GM19468 (cell line): ENCODE measurements around the gene PBRM1.

Source experiments
- ATAC-seq: cut with Tn5 transposase; IDR thresholded peaks from one replicate; pipeline ENCODE4 v1.9.1; 2021; ENCODE audit warnings: mild to moderate bottlenecking, moderate library complexity, moderate number of reproducible peaks; ENCODE audit not compliant: unreplicated experiment; ENCODE audit errors: extremely low read depth

Gene PBRM1

DNA sequence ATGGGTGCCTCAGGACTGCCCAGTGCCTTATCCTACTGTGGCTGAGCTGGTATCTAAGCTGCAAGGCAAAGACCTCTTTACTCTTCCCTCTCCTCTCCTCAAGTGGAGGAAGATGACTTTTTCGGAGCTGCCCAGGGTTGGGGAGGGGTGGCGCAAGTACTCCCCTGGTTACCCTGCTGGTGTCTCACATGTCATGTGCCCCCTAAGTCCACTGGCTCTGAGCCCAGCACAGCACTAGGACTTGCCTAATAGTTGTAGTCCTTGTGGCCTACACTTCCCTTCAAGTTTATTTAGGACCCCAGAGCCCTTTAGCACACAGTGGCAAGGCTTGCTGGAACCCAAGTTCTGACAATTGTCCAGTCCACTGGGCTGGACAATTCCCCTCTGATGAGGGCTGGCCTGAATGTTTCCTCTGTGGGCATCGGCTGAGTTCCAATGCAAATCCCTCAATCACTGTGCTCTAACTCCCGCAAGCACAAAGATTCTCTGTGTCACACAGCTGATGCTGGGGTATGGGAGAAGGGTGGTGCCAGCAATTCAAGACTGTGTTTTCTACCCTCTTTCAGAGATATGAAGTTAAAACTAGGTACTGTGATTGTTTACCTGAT lies 89.0 kb downstream of the PBRM1 start:
- ATAC-seq = no peak

DNA sequence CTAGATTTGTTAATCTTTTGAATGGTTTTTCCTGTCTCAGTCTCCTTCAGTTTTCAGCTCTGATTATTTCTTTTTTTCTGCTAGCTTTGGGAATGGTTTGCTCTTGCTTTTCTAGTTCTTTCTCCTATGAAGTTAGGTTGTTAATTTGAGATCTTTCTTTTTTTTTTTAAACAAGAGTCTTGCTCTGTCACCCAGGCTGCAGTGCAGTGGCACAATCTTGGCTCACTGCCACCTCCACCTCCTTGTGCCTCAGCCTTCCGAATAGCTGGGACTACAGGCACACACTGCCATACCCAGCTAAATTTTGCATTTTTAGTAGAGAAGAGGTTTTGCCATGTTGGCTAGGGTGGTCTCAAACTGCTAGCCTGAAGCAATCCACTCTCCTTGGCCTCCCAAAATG lies 92.6 kb downstream of the PBRM1 start:
- ATAC-seq = no peak

DNA sequence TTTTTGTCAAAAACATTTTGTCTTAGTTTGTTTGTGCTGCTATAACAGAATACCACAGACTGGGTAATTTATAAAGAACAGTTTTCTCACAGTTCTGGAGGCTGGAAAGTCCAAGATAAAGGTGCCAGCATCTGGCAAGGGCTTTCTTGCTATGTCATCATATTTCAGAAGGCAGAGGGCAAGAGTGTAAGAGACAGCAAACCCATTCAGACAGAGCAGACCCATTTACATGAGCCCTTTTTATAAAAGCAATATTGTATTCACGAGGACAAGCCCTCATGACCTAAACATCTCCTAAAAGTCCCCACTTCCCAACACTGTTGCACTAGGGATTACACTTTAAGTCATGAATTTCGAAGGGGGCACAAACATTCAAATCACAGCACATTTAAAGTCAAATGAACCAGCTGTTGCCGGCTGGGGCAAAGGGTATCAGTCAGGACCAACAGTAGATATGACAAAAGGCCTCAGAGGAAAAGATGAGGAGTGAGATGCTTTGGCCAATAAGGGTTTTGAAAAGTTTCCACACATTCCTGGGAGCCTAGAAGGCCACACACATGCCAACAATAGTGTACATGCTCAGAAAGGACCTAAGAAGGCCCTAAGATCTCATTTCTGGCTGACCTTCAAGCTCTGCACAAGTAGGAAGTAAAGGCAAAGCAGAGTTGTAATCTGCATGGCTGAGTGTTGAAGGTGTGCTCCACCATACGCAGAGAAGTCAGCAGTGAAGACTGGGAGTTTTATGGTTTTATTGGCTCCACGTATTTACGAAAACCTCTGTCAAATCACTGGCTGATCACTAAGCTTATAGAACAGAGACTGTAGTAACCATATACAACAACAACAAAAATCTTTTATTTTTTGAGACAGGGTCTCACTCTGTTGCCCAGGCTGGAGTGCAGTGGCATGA lies 111.4 kb downstream of the PBRM1 start:
- ATAC-seq = no peak

DNA sequence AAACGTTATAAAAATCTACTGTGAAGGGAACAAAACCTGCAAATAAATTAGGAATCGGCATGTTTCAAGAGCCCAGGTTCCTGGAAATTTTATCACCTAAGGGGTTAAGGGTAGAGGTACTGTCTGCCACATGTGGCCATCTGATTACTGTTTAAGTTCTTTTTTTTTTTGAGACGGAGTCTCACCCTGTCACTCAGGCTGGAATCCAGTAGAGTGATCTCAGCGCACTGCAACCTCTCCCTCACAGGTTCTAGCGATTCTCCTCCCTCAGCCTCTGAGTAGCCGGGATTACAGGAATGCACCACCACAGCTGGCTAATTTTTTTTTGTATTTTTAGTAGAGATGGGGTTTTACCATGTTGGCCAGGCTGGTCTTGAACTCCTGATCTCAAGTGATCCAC lies 113.5 kb downstream of the PBRM1 start:
- no peak for ATAC-seq

DNA sequence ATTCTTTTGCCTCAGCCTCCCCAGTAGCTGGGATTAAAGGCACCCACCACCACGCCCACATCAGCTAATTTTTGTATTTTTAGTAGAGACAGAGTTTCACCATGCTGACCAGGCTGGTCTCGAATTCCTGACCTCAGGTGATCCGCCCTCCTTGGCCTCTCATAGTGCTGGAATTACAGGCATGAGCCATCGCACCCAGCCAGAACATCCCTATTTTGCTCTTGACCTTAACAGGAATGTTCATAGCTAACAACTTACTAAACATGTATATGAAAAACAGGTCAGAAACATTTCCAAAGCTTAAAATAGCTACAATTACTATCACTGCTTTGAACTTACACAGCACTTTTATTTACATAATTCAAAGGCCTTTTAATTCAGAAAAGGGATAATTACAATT lies 115.6 kb downstream of the PBRM1 start:
- ATAC-seq = no peak

DNA sequence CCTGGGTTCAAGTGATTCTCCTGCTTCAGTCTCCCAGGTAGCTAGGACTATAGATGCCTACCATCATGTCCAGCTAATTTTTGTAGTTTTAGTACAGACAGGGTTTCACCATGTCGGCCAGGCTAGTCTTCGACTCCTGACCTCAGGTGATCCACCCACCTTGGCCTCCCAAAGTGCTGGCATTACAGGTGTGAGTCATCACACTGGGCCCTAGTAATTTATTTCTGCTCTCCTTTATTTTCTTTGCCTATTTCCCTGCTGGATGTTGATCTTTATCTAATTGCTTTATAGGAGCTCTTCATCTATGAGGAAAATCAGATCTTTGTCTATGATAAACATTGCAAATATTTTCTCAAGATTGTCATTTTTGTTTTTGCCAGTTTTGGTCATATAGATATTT lies 117.6 kb downstream of the PBRM1 start:
- ATAC-seq = no peak

DNA sequence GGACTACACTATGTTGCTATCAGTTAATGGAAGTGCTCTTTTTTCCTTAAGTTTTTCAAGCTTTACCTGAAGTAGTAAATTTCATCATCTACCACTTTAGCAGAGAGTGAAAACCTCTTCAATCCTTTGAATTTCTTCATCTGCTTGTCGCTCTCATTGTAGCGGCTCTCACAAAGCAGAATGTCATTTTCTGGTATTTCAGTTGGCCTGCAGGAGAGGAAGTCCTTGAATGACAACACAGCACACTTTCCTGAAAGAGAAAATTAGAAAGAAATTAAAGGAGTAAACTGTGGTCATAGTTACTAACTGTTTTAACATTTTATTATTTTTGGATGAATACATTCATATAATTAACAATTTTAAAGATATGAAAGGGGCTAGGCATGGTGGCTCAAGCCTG lies 121.7 kb downstream of the PBRM1 start:
- no peak for ATAC-seq

DNA sequence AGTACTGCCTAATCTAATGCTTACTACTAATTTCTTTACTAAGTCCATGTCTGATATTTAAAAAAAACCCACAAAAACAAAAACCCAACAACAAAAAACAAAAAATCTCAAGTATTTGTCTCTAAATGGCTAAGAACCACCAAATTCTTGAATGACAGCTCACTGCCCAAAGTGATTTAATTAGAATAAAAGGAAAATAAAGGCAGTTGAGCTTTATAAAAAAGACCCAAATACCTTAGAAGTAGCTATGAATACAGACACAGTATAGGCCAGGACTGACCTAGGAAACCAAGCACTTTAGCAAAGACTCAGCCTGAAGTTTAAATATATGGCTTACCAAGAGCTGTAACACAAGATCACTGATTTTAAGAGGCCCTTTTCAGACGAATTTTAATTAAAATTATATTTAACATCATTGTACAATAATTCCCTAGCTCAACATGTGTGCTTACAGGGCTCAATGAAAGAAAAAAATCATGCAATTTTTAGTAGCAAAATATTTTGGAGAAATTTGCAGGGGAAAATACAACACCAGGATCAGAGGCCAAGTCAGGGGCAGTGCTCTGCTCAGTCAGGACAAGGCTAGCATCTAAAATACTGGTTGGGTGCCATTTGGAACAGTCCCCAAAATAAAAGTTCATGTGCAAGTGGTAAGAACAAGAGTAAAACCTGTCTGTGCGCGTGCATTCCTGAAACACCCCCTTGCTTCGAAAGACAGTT lies 124.5 kb downstream of the PBRM1 start:
- no peak for ATAC-seq

DNA sequence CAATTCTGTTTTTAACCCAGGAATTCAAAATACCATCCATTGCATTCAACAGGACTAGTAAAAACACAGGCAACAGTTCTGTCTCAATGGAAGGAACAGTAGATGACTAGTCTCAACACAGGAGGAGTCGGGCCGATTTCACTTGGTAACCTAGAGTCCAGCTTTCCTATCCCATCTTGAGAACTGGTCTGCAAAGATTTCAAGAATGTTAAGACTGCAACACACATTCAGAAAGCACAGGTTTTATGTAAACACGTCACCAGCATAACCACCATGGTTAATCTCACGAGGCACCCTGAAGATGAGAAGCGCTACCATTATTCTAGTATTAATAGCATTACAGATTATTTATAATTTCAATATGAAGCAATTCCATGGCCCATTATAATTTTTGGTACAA lies 127.3 kb downstream of the PBRM1 start:
- no peak for ATAC-seq

DNA sequence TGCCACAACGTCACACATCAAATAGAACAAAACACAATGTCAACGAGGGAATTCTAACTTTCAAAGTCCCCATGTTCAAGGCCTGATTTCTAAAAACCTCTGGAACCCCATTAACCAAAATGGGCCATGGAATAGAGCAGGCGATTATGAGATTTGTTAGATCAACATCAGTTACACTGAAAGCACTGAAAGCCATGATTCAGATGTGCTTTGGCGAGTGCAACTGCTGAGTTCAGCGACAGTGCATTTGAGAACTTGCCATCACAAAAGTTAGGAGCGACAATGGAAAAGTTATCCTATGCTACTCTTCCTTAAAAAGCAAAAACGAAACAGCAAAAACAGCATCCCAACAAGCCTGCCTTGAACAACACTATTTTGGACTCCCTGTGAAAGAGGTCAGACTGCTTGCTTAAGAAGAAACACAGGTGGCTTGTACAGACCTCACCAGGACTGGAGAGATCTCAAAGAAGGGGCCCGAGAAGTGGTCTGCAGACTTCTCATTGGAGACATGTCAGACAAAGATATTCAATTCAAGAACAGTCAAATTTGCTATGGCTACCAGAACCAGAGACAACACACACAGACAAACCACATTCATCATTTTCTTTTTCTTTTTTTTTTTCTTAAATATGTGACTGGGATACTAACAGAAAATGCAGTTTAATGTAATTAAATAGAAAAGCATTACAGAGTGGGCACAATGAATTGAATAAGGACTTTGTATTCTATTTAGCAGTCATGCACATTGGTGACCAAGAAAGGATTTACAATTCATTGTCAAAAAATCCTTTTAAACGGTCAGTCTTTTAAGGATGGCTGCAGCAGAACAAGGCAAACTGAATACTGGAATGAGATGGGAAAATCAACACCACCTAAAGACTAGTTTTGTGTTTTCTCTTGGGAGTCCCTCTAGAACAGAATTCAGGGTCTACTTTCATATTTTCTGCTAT lies 128.4 kb downstream of the PBRM1 start:
- ATAC-seq = no peak

DNA sequence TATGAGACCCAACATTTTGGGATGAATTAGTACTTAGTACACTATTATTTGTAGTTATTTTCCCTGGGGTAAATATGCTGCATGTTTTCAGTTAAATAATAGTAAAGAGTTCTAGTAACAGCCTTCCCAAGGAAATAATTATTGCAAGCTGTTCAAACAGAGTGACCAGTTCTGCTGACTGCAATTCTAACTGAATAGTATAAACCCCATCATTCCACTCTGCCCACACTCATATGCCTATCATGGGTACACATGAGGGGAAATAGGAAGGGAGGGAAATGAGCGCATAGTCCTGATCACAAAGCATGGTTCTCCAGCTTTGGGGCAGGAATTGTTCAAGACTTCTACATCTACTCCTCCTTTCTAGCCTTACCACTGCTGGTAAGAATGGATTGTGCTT lies 130.7 kb downstream of the PBRM1 start:
- ATAC-seq = no peak

DNA sequence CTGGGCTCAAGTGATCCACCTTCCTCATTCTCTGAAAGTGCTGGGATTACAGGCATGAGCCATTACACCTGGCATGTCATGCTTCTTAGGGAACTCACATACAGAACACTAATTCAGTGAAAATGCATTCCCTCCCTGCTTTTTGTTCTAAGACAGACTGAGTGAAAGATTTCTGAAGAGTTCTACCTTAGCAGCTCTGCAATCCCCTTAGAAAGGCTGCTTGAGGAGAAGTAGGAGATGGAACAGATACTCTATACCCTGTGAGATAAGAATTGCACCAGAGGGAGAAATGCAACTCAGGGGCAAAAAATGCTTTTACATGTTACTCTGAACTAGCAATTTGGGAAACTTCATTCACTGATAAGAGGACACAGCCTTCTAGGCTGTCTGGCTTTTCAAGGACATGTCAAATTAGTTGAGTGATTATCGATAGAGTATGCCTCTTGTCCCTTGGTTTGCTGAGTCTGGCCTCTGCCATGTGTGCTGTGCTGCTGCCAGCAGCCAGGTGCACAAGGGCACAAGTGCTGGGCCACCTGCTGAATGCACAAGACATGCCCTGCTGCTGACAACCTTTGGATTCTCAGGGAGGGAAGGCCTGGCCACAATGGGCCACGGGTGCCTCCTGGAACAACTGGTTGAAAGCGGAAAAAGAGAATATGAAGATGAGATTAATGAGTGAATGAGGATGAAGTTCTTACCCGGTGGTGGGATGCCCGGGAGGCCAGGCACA lies 131.5 kb downstream of the PBRM1 start:
- no peak for ATAC-seq

DNA sequence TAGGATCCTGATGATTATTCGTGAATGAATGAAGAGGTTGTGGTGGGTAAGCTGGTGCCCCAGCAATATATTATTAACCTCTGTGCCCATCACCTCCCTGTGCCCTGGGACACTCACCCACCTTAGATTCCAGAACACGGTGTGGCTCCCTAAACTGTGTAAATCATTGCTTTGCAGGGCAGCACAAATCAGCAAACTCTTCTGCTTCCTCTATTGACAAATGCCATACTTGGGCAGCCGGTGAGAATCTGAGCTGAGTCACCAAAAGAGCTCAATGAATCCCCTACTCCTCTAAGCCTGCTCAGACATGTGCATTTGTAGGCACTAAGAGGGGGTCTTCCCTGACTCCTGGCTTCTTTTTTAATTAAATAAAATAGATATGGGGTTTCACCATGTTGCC lies 133.6 kb downstream of the PBRM1 start:
- ATAC-seq = no peak

DNA sequence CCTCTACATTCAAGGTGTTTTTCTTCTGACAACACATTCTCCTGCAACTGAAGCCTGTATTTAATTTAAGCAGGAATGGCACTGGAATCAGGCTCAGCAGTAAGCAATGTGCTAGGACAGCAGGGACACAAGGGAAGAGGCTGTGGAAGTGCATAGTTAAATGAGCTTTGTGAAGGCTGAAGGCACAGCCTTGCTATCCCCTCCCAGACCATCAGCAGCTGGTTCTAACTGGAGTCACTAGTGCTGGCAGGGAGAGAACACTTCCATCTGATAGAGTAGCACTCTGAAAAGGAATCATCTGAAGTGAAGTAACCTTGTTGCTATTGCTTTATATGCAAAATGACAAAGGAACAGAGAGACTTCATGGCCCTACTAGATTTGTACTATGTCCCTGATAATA lies 134.6 kb downstream of the PBRM1 start:
- ATAC-seq = no peak

DNA sequence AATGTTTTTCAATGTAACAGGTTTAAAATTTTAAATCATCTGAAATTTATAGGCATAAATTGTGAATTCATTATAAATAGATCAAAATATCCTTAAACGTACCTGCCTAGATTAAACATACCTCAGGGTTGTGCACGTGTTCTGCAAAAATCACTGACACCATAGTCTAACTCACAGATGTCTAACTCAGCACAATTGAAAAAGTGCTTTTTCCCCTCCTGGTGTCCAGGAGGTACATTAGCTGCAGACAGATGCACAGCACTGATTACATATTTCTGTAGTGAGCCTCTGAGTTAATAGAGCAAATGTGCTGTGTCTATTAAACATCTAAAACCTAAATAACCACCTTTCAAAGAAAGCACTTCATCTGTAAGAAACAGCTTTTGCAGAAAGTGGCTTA lies 138.6 kb downstream of the PBRM1 start:
- ATAC-seq = no peak

DNA sequence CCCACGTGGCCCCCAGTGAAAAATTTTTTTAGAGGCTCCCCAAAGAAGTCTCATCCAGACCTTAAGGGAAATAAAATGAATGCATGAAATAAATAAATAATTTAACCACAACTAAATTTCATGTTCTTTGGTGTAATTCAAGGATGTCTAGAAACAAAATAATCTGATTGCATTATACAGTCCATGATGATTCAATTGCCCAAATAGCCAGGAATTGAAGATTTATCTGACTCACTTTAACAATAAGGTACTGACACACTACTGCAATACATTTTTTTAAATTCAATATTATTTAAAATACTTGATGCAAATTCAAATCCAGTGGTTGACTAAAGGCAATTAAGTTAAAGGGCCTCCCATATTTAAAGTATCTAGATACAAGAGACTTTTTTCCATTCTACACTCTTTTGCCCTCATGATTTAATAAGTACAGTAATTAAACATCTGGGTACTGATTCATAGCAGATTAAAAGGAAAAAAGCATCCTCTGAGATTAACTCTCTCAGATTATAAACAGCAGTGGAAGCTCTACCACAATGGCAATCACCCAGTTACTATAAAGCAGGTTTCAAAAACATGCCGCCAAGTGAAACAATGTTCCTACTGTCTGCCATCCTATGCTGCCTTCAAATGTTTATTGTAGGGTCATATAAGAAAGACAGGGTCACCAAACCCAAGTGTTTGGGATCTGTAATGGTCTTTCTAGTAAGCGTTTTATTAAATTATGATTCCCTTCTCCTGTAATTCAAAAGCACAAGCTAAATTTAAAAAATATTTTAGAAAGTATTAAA lies 139.4 kb downstream of the PBRM1 start:
- ATAC-seq = no peak

DNA sequence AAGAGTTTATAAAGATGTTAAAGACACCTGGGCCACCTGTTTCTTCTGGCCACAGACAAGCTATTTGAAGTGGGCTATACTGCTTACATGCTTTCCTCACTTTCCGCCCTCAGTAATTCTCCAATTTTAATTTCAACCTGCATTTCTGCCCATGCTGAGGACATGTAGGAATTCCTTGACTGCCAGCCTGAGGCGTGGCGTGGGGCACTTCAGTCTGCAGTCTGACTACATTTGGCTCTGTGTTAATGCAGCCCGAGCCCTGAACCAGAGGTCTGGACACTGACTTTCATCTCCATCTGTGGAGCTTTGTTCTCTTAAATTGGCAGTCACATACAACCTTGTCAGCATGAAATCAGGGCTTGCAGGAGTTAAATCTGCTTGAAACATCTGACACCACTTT lies 140.8 kb downstream of the PBRM1 start:
- no peak for ATAC-seq

DNA sequence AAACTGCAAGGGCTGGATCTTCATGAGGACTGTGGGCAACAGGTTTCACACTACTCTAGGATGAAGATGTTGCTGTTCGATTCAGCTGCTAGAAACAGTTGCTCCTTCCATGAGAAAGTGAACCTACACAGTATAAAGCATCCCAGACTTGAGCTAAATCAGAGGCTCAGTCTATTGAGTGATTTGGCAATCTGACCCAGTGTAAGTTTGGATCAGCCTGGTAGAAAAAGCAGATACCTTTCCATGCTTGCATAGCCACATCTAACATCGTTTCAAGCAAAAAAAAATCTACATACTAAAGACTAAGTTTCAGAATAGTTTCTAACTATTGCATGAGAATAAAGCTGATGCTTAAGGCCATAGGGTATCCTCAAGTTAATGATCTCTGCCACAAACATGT lies 144.7 kb downstream of the PBRM1 start:
- ATAC-seq = no peak
